SK-N-MC (cell line): ENCODE data around the gene KCNN4.

Experiments
- DNase-seq: peaks from one replicate; pipeline ENCODE4 v3.0.0-alpha.2; 2011; ENCODE audit warnings: low read depth, low spot score
- H3K27ac ChIP-seq: fragments of 200-600 bp; sonication (generic); 2 replicates; pipeline ENCODE4 v1.5.1; 2016; ENCODE audit warnings: mixed run types
- H3K36me3 ChIP-seq: fragments of 200-600 bp; sonication (generic); 2 replicates; pipeline ENCODE4 v1.6.1; 2017; ENCODE audit warnings: antibody characterized with exemption, low read length, mixed read lengths; ENCODE audit not compliant: insufficient read depth
- H3K4me3 ChIP-seq: fragments of 200-600 bp; sonication (generic); 2 replicates; pipeline ENCODE4 v1.5.1; 2016
- H3K9ac ChIP-seq: fragments of 200-600 bp; sonication (generic); 2 replicates; pipeline ENCODE4 v1.8.0; 2017; ENCODE audit warnings: mixed run types, mixed read lengths; ENCODE audit not compliant: insufficient read length
- H3K9me3 ChIP-seq: fragments of 200-600 bp; sonication (generic); 2 replicates; pipeline ENCODE4 v1.6.1; 2017; ENCODE audit warnings: low read depth, mild to moderate bottlenecking, antibody characterized with exemption, low read length, moderate library complexity, mixed read lengths
- EZH2 ChIP-seq: fragments of 200-600 bp; sonication (generic); IDR thresholded peaks from one replicate; pipeline ENCODE4 v1.6.1; 2017; ENCODE audit warnings: antibody characterized with exemption
- FOXP2 ChIP-seq: optimal IDR thresholded peaks from 2 replicates; pipeline ENCODE3; 2011; ENCODE audit warnings: mild to moderate bottlenecking, moderate library complexity; ENCODE audit not compliant: insufficient read depth; ENCODE audit errors: extremely low read length, control extremely low read depth
- POLR2AphosphoS5 ChIP-seq: IDR thresholded peaks from 2 replicates; pipeline ENCODE4 v1.6.1; 2012; ENCODE audit warnings: mild to moderate bottlenecking, low read depth, low read length, borderline replicate concordance

Gene KCNN4

GRCh38 chr19:43739439-43740235 lies 41.1 kb downstream of the KCNN4 start:
- TF ChIP-seq EZH2 (no peak), POLR2AphosphoS5 (no peak), FOXP2 (no peak)
- H3K36me3 ChIP-seq = peaks cover 90% of the 10 kb centered on the region
- H3K9me3 ChIP-seq = no peaks in the 10 kb centered on the region
- no peak overlapping the region for H3K9ac ChIP-seq
- DNase-seq = no peak
- no peak overlapping the region for H3K4me3 ChIP-seq
- H3K27ac ChIP-seq = no peak overlapping the region

- peaks cover 91% of the 10 kb centered on the region for H3K36me3 ChIP-seq
- DNase-seq = no peak
- H3K9ac ChIP-seq = no peak overlapping the region
- H3K9me3 ChIP-seq = no peaks in the 10 kb centered on the region
- TF ChIP-seq POLR2AphosphoS5 (no peak), EZH2 (no peak), FOXP2 (no peak)
- no peak overlapping the region for H3K4me3 ChIP-seq
- H3K27ac ChIP-seq = no peak overlapping the region
Observed at GRCh38 chr19:43738780-43739211, 42.0 kb downstream of the KCNN4 start.

- no peak overlapping the region for H3K4me3 ChIP-seq
- no peaks in the 10 kb centered on the region for H3K9me3 ChIP-seq
- DNase-seq = no peak
- no peak overlapping the region for H3K27ac ChIP-seq
- peaks cover 94% of the 10 kb centered on the region for H3K36me3 ChIP-seq
- TF ChIP-seq EZH2 (no peak), FOXP2 (no peak), POLR2AphosphoS5 (no peak)
- H3K9ac ChIP-seq = no peak overlapping the region
Observed at GRCh38 chr19:43735957-43736356, 44.8 kb downstream of the KCNN4 start.

GRCh38 chr19:43735013-43735412 lies 45.8 kb downstream of the KCNN4 start:
- Histone ChIP-seq H3K9ac (no peak overlapping the region), H3K36me3 (peaks cover 90% of the 10 kb centered on the region), H3K9me3 (no peaks in the 10 kb centered on the region), H3K4me3 (no peak overlapping the region), H3K27ac (no peak overlapping the region)
- TF ChIP-seq EZH2 = no peak
- TF ChIP-seq POLR2AphosphoS5 = no peak
- TF ChIP-seq FOXP2 = no peak
- DNase-seq = no peak

- DNase-seq = no peak
- TF ChIP-seq FOXP2 (no peak), POLR2AphosphoS5 (no peak), EZH2 (no peak)
- Histone ChIP-seq H3K9ac (no peak overlapping the region), H3K9me3 (no peaks in the 10 kb centered on the region), H3K36me3 (peaks cover 77% of the 10 kb centered on the region; the same call in 1 of the 2 replicates), H3K27ac (peak overlapping the region; percentile 36; the same call in 1 of the 2 replicates), H3K4me3 (no peak overlapping the region)
Observed at GRCh38 chr19:43731846-43732245, 48.9 kb downstream of the KCNN4 start.

GRCh38 chr19:43731346-43731745 lies 49.4 kb downstream of the KCNN4 start:
- no peak for TF ChIP-seq FOXP2
- no peak for TF ChIP-seq EZH2
- TF ChIP-seq POLR2AphosphoS5 = no peak
- no peaks in the 10 kb centered on the region for H3K9me3 ChIP-seq
- peaks cover 72% of the 10 kb centered on the region; the same call in 1 of the 2 replicates for H3K36me3 ChIP-seq
- no peak overlapping the region for H3K9ac ChIP-seq
- H3K4me3 ChIP-seq = no peak overlapping the region
- DNase-seq = no peak
- H3K27ac ChIP-seq = no peak overlapping the region

- no peak overlapping the region for H3K4me3 ChIP-seq
- H3K9ac ChIP-seq = no peak overlapping the region
- no peak overlapping the region for H3K27ac ChIP-seq
- DNase-seq = no peak
- peaks cover 60% of the 10 kb centered on the region; the same call in 1 of the 2 replicates for H3K36me3 ChIP-seq
- no peak for TF ChIP-seq EZH2
- TF ChIP-seq POLR2AphosphoS5 = no peak
- TF ChIP-seq FOXP2 = no peak
- no peaks in the 10 kb centered on the region for H3K9me3 ChIP-seq
Observed at GRCh38 chr19:43729919-43730318, 50.9 kb downstream of the KCNN4 start.

- H3K9me3 ChIP-seq = no peaks in the 10 kb centered on the region
- TF ChIP-seq POLR2AphosphoS5 (no peak), EZH2 (no peak), FOXP2 (no peak)
- H3K9ac ChIP-seq = no peak overlapping the region
- no peak overlapping the region for H3K27ac ChIP-seq
- H3K36me3 ChIP-seq = peaks cover 37% of the 10 kb centered on the region; the same call in 1 of the 2 replicates
- DNase-seq = no peak
- H3K4me3 ChIP-seq = no peak overlapping the region
Observed at GRCh38 chr19:43727593-43727853, 53.2 kb downstream of the KCNN4 start.
